BE2C (cell line): Measurements from ENCODE around the gene NDUFA8.

Experiments
- DNase-seq: peaks from one replicate; pipeline ENCODE4 v3.0.0-alpha.2; 2020
- H3K27me3 ChIP-seq: fragments of 250-450 bp; sonication (Bioruptor Pico); 2 replicates; pipeline ENCODE4 v1.5.1; 2020; ENCODE audit warnings: mild to moderate bottlenecking
- H3K36me3 ChIP-seq: fragments of 250-450 bp; sonication (Bioruptor Pico); 2 replicates; pipeline ENCODE4 v1.5.1; 2020; ENCODE audit warnings: mild to moderate bottlenecking
- H3K4me1 ChIP-seq: fragments of 250-450 bp; sonication (Bioruptor Pico); 2 replicates; pipeline ENCODE4 v1.5.1; 2020
- H3K4me3 ChIP-seq: 2 replicates; pipeline ENCODE4 v1.5.1; 2011; ENCODE audit warnings: low read depth, low read length
- H3K9me3 ChIP-seq: fragments of 250-450 bp; sonication (Bioruptor Pico); 2 replicates; pipeline ENCODE4 v1.5.1; 2020
- CTCF ChIP-seq: IDR thresholded peaks from 2 replicates; pipeline ENCODE4 v1.5.1; 2012; ENCODE audit warnings: mild to moderate bottlenecking, low read depth, low read length

NDUFA8 gene

GRCh38 chr9:122145592-122145863 is 14.1 kb downstream of the NDUFA8 start:
- no peaks in the 10 kb centered on the region for H3K27me3 ChIP-seq
- H3K4me1 ChIP-seq: no peaks in the 10 kb centered on the region
- peaks cover 42% of the 10 kb centered on the region for H3K36me3 ChIP-seq
- no peaks in the 10 kb centered on the region for H3K9me3 ChIP-seq
- H3K4me3 ChIP-seq: no peak overlapping the region
- no peak for TF ChIP-seq CTCF
- no peak for DNase-seq

- Histone ChIP-seq H3K4me3 (no peak overlapping the region), H3K36me3 (peaks cover 42% of the 10 kb centered on the region), H3K9me3 (no peaks in the 10 kb centered on the region), H3K4me1 (no peaks in the 10 kb centered on the region), H3K27me3 (no peaks in the 10 kb centered on the region)
- no peak for DNase-seq
- peak; percentile 55 for TF ChIP-seq CTCF
Observed at GRCh38 chr9:122144836-122145591, 14.6 kb downstream of the NDUFA8 start.

- no peak for DNase-seq
- H3K36me3 ChIP-seq: peaks cover 42% of the 10 kb centered on the region
- TF ChIP-seq CTCF: no peak
- no peaks in the 10 kb centered on the region for H3K9me3 ChIP-seq
- H3K27me3 ChIP-seq: no peaks in the 10 kb centered on the region
- H3K4me3 ChIP-seq: no peak overlapping the region
- H3K4me1 ChIP-seq: no peaks in the 10 kb centered on the region
Observed at GRCh38 chr9:122143876-122144405, 15.6 kb downstream of the NDUFA8 start.

- Histone ChIP-seq H3K9me3 (no peaks in the 10 kb centered on the region), H3K27me3 (no peaks in the 10 kb centered on the region), H3K36me3 (peaks cover 42% of the 10 kb centered on the region), H3K4me1 (no peaks in the 10 kb centered on the region), H3K4me3 (no peak overlapping the region)
- no peak for TF ChIP-seq CTCF
- DNase-seq: no peak
Observed at GRCh38 chr9:122143296-122143695, 16.3 kb downstream of the NDUFA8 start.

GRCh38 chr9:122141671-122142070 is 17.9 kb downstream of the NDUFA8 start:
- H3K27me3 ChIP-seq: no peaks in the 10 kb centered on the region
- no peak for DNase-seq
- no peak overlapping the region for H3K4me3 ChIP-seq
- H3K9me3 ChIP-seq: no peaks in the 10 kb centered on the region
- H3K4me1 ChIP-seq: no peaks in the 10 kb centered on the region
- TF ChIP-seq CTCF: no peak
- peaks cover 31% of the 10 kb centered on the region for H3K36me3 ChIP-seq

GRCh38 chr9:122140368-122141193 is 19.0 kb downstream of the NDUFA8 start:
- DNase-seq: no peak
- H3K27me3 ChIP-seq: no peaks in the 10 kb centered on the region
- H3K4me3 ChIP-seq: no peak overlapping the region
- no peak for TF ChIP-seq CTCF
- peaks cover 24% of the 10 kb centered on the region for H3K36me3 ChIP-seq
- H3K9me3 ChIP-seq: no peaks in the 10 kb centered on the region
- H3K4me1 ChIP-seq: no peaks in the 10 kb centered on the region
